HepG2 (cell line): ENCODE measurements around the gene FAM83F. TPM values are rescaled to one million over a fixed set of nuclear protein-coding genes. Genes with fewer than 3 reads are reported as not detected.

ENCODE experiments used
- ARNT ChIP-seq: fragments of 450-650 bp; IDR thresholded peaks from 2 replicates; pipeline ENCODE4 v1.6.1; 2017
- DPF2 ChIP-seq: sonication (generic); formaldehyde crosslinking; IDR thresholded peaks from 2 replicates; pipeline ENCODE4 v1.4.0; 2020; ENCODE audit warnings: mild to moderate bottlenecking, low read depth, missing genetic modification reagents, borderline replicate concordance
- ELK4 ChIP-seq: sonication (generic); formaldehyde crosslinking; IDR thresholded peaks from 2 replicates; pipeline ENCODE4 v1.9.0; 2021; ENCODE audit warnings: missing genetic modification reagents, borderline replicate concordance
- FOXA3 ChIP-seq: IDR thresholded peaks from 2 replicates; pipeline ENCODE4 v1.6.1; 2016; ENCODE audit warnings: missing genetic modification reagents, missing compliant biosample characterization
- FOXO1 ChIP-seq: sonication (generic); formaldehyde crosslinking; IDR thresholded peaks from 2 replicates; pipeline ENCODE4 v1.4.0; 2020; ENCODE audit warnings: missing genetic modification reagents
- GABPB1 ChIP-seq: IDR thresholded peaks from 2 replicates; pipeline ENCODE4 v1.6.1; 2016; ENCODE audit warnings: mild to moderate bottlenecking, missing genetic modification reagents, moderate library complexity, missing compliant biosample characterization
- MATR3 ChIP-seq: sonication (generic); formaldehyde crosslinking; IDR thresholded peaks from 2 replicates; pipeline ENCODE4 v1.4.0; 2020; ENCODE audit warnings: missing genetic modification reagents
- MYC ChIP-seq: sonication (generic); formaldehyde crosslinking; IDR thresholded peaks from 2 replicates; pipeline ENCODE4 v1.9.0; 2021; ENCODE audit warnings: missing genetic modification reagents, borderline replicate concordance
- MZF1 ChIP-seq: sonication (generic); formaldehyde crosslinking; IDR thresholded peaks from 2 replicates; pipeline ENCODE4 v1.8.1; 2023; ENCODE audit warnings: mild to moderate bottlenecking, missing genetic modification reagents, borderline replicate concordance
- NCOA2 ChIP-seq: sonication (generic); formaldehyde crosslinking; IDR thresholded peaks from 2 replicates; pipeline ENCODE4 v1.8.0; 2022; ENCODE audit warnings: inconsistent platforms
- NONO ChIP-seq, 2 experiments: fragments of 450-650 bp in 1 of 2; sonication (generic) in 1 of 2; formaldehyde crosslinking in 1 of 2; IDR thresholded peaks in 1 of 2; conservative IDR thresholded peaks in 1 of 2; 2 replicates each; pipeline versions ENCODE4 v1.6.1 to v1.8.0; 2017 to 2022; ENCODE audit warnings: mild to moderate bottlenecking in 1 of 2, missing genetic modification reagents in 1 of 2, moderate library complexity in 1 of 2
- POLR2A ChIP-seq, 2 experiments: IDR thresholded peaks; 2 replicates each; pipeline ENCODE4 v1.6.1; 2011; ENCODE audit warnings: low read depth in 2 of 2, low read length in 2 of 2, mild to moderate bottlenecking in 1 of 2, moderate library complexity in 1 of 2; ENCODE audit not compliant: insufficient read depth in 1 of 2
- PTBP1 ChIP-seq: fragments of 200-400 bp; formaldehyde crosslinking; IDR thresholded peaks from 2 replicates; pipeline ENCODE4 v1.6.1; 2018; ENCODE audit warnings: low read length, low read depth; ENCODE audit not compliant: poor library complexity, severe bottlenecking
- RAD51 ChIP-seq: fragments of 450-650 bp; IDR thresholded peaks from 2 replicates; pipeline ENCODE4 v1.6.1; 2016; ENCODE audit warnings: borderline replicate concordance
- SSRP1 ChIP-seq: IDR thresholded peaks from 2 replicates; pipeline ENCODE4 v1.6.1; 2016; ENCODE audit warnings: control low read depth
- TOPORS ChIP-seq: sonication (generic); formaldehyde crosslinking; IDR thresholded peaks from 2 replicates; pipeline ENCODE4 v1.8.0; 2023; ENCODE audit warnings: mild to moderate bottlenecking, missing genetic modification reagents
- YEATS4 ChIP-seq: sonication (generic); formaldehyde crosslinking; IDR thresholded peaks from 2 replicates; pipeline ENCODE4 v1.4.0; 2020; ENCODE audit warnings: missing genetic modification reagents, borderline replicate concordance
- ZNF235 ChIP-seq: sonication (generic); formaldehyde crosslinking; IDR thresholded peaks from 2 replicates; pipeline ENCODE4 v1.8.1; 2023; ENCODE audit warnings: mild to moderate bottlenecking, missing genetic modification reagents, borderline replicate concordance
- ZNF337 ChIP-seq: sonication (generic); formaldehyde crosslinking; IDR thresholded peaks from 2 replicates; pipeline ENCODE4 v1.5.1; 2020; ENCODE audit warnings: missing genetic modification reagents, low read depth, mild to moderate bottlenecking, borderline replicate concordance
- ZNF562 ChIP-seq: sonication (generic); formaldehyde crosslinking; IDR thresholded peaks from 2 replicates; pipeline ENCODE4 v1.8.0; 2022; ENCODE audit warnings: missing genetic modification reagents, borderline replicate concordance
- ZNF567 ChIP-seq: sonication (generic); formaldehyde crosslinking; IDR thresholded peaks from 2 replicates; pipeline ENCODE4 v1.8.1; 2023; ENCODE audit warnings: mild to moderate bottlenecking, missing genetic modification reagents, borderline replicate concordance
- ZNF652 ChIP-seq: IDR thresholded peaks from 2 replicates; pipeline ENCODE4 v1.6.1; 2016; ENCODE audit warnings: low read depth, borderline replicate concordance
- ZNF710 ChIP-seq: sonication (generic); formaldehyde crosslinking; IDR thresholded peaks from 2 replicates; pipeline ENCODE4 v1.5.0; 2020; ENCODE audit warnings: mild to moderate bottlenecking, missing genetic modification reagents, borderline replicate concordance
- polyA plus RNA-seq, 8 experiments: library from polyadenylated mRNA; depleted of rRNA in 3 of 8; stranded (reverse) in 7 of 8; unstranded in 1 of 8; fragments of >200 nt; fragmentation: Illumina TruSeq in 4 of 8; extraction: Trizol in 4 of 8; gene quantifications; 2 replicates each; pipeline versions ENCODE4 v1.2.1 to v1.2.3, GENCODE V29; 2011 to 2016; ENCODE audit warnings: low read depth in 4 of 8, missing spikeins in 1 of 8, mixed read lengths in 1 of 8; ENCODE audit not compliant: insufficient read depth in 1 of 8
- total RNA-seq, 5 experiments: library from RNA; depleted of rRNA; stranded (reverse); fragments of >200 nt; fragmentation: Illumina TruSeq; extraction: Trizol; gene quantifications; 2 replicates each; pipeline ENCODE4 v1.2.3, GENCODE V29; 2016; ENCODE audit warnings: low read depth in 1 of 5
- TF ChIP-seq, protein P1 (sequence below): sonication (generic); formaldehyde crosslinking; IDR thresholded peaks from 2 replicates; pipeline ENCODE4 v1.4.0; 2020; ENCODE audit warnings: missing genetic modification reagents
- TF ChIP-seq, protein P2 (sequence below): sonication (generic); formaldehyde crosslinking; IDR thresholded peaks from 2 replicates; pipeline ENCODE4 v1.5.0; 2020; ENCODE audit warnings: mild to moderate bottlenecking, missing genetic modification reagents

FAM83F gene
- total and polyA plus RNA-seq, 2 of the 13 experiments (the other 11 are each of a cell fraction or from before 2014, with no cell fraction given): not detected

GRCh38 chr22:40044102-40044869 is 49.5 kb downstream of the FAM83F start (continued):
- TF ChIP-seq ZNF562 (CRISPR knock-in tag): no peak
- TF ChIP-seq TOPORS: no peak
- no peak for TF ChIP-seq ZNF235 (CRISPR knock-in tag)
- TF ChIP-seq, protein P1, sequence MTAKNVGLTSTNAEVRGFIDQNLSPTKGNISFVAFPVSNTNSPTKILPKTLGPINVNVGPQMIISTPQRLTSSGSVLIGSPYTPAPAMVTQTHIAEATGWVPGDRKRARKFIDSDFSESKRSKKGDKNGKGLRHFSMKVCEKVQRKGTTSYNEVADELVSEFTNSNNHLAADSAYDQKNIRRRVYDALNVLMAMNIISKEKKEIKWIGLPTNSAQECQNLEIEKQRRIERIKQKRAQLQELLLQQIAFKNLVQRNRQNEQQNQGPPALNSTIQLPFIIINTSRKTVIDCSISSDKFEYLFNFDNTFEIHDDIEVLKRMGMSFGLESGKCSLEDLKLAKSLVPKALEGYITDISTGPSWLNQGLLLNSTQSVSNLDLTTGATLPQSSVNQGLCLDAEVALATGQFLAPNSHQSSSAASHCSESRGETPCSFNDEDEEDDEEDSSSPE: no peak
- peak; percentile 80 for TF ChIP-seq GABPB1
- no peak for TF ChIP-seq DPF2
- TF ChIP-seq ZNF710: no peak
- no peak for TF ChIP-seq PTBP1
- no peak for TF ChIP-seq MZF1 (CRISPR knock-in tag)
- TF ChIP-seq RAD51: no peak
- no peak for TF ChIP-seq MATR3 (CRISPR knock-in tag)
- TF ChIP-seq FOXO1 (CRISPR knock-in tag): peak; percentile 71; the same call in 1 of the 2 replicates
- TF ChIP-seq NONO (IDR thresholded peaks at IDR 0.05): no peak
- no peak; the same call in 1 of the 2 replicates for TF ChIP-seq NONO (CRISPR knock-in tag; conservative IDR thresholded peaks at IDR 0.05)
- TF ChIP-seq NCOA2 (CRISPR knock-in tag): no peak; the same call in 1 of the 2 replicates
- TF ChIP-seq ARNT: no peak
- TF ChIP-seq, protein P2, sequence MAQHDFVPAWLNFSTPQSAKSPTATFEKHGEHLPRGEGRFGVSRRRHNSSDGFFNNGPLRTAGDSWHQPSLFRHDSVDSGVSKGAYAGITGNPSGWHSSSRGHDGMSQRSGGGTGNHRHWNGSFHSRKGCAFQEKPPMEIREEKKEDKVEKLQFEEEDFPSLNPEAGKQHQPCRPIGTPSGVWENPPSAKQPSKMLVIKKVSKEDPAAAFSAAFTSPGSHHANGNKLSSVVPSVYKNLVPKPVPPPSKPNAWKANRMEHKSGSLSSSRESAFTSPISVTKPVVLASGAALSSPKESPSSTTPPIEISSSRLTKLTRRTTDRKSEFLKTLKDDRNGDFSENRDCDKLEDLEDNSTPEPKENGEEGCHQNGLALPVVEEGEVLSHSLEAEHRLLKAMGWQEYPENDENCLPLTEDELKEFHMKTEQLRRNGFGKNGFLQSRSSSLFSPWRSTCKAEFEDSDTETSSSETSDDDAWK (CRISPR knock-in tag): no peak
- peak; percentile 59 to 86 for TF ChIP-seq POLR2A (IDR thresholded peaks at IDR 0.05; ENCODE audit: insufficient read depth in 1 of 2, low read depth in 2 of 2, low read length in 2 of 2)
- TF ChIP-seq ZNF567: no peak
- peak; percentile 25 for TF ChIP-seq FOXA3 (CRISPR knock-in tag)
- no peak for TF ChIP-seq ZNF337 (CRISPR knock-in tag)
- no peak for TF ChIP-seq SSRP1 (CRISPR knock-in tag)
- TF ChIP-seq ELK4 (CRISPR knock-in tag): no peak
- no peak for TF ChIP-seq ZNF652 (CRISPR knock-in tag)
- TF ChIP-seq YEATS4 (CRISPR knock-in tag): peak; percentile 83
- TF ChIP-seq MYC (CRISPR knock-in tag): no peak
